DMS 273 treated with DMSO at 0.1 percent for 48 hours (cell line): ENCODE measurements around the gene ONECUT1.

Experiments
- DNase-seq: peaks from one replicate; lab custom pipeline; 2025; lab: John Stamatoyannopoulos, UW

The ONECUT1 gene

GRCh38 chr15:52731732-52732470, 58.2 kb downstream of the ONECUT1 start:
- no peak for DNase-seq

GRCh38 chr15:52731004-52731403, 59.1 kb downstream of the ONECUT1 start:
- DNase-seq, result no peak

GRCh38 chr15:52730594-52730993, 59.5 kb downstream of the ONECUT1 start:
- DNase-seq, result no peak

GRCh38 chr15:52730173-52730572, 60.0 kb downstream of the ONECUT1 start:
- DNase-seq, result no peak

GRCh38 chr15:52728899-52729298, 61.2 kb downstream of the ONECUT1 start:
- no peak for DNase-seq

GRCh38 chr15:52727815-52728214, 62.3 kb downstream of the ONECUT1 start:
- no peak for DNase-seq

- no peak for DNase-seq
Measured at GRCh38 chr15:52726195-52726594, 63.9 kb downstream of the ONECUT1 start.

- no peak for DNase-seq
Measured at GRCh38 chr15:52718551-52718950, 71.6 kb downstream of the ONECUT1 start.

- no peak for DNase-seq
Measured at GRCh38 chr15:52717924-52718323, 72.2 kb downstream of the ONECUT1 start.

GRCh38 chr15:52717481-52717880, 72.7 kb downstream of the ONECUT1 start:
- no peak for DNase-seq

GRCh38 chr15:52716536-52716935, 73.6 kb downstream of the ONECUT1 start:
- DNase-seq, result no peak

GRCh38 chr15:52715411-52715810, 74.7 kb downstream of the ONECUT1 start:
- no peak for DNase-seq

GRCh38 chr15:52714968-52715367, 75.2 kb downstream of the ONECUT1 start:
- DNase-seq, result no peak

GRCh38 chr15:52710708-52711389, 79.3 kb downstream of the ONECUT1 start:
- DNase-seq, result no peak

- no peak for DNase-seq
Measured at GRCh38 chr15:52710050-52710707, 80.0 kb downstream of the ONECUT1 start.

- no peak for DNase-seq
Measured at GRCh38 chr15:52709187-52709981, 80.8 kb downstream of the ONECUT1 start.
